HG02642 (cell line): ENCODE data around the gene WDR31.
A peak's percentile ranks its signal among the peaks of the same experiment; 100 is the strongest.
"Not testable (repeated sequence)": the region's sequence is repeated elsewhere in the genome, so short reads cannot be mapped to it uniquely, and the experiment has no call there.

Experiments used
- ATAC-seq: cut with Tn5 transposase; IDR thresholded peaks from one replicate; pipeline ENCODE4 v1.9.1; 2021; ENCODE audit warnings: mild to moderate bottlenecking; ENCODE audit not compliant: unreplicated experiment, poor library complexity

Gene WDR31

GRCh38 chr9:113368982-113369854 is 29.1 kb upstream of the WDR31 start:
- ATAC-seq, result no peak

GRCh38 chr9:113368348-113368981 is 28.4 kb upstream of the WDR31 start:
- ATAC-seq, result no peak

- not testable (repeated sequence) for ATAC-seq
Observed at GRCh38 chr9:113365652-113366051, 25.6 kb upstream of the WDR31 start.

GRCh38 chr9:113364951-113365350 is 24.9 kb upstream of the WDR31 start:
- ATAC-seq, result no peak

- ATAC-seq, result no peak
Observed at GRCh38 chr9:113363336-113363735, 23.3 kb upstream of the WDR31 start.

GRCh38 chr9:113361304-113362018 is 21.4 kb upstream of the WDR31 start:
- ATAC-seq, result no peak

GRCh38 chr9:113360242-113360842 is 20.3 kb upstream of the WDR31 start:
- ATAC-seq, result no peak

- no peak for ATAC-seq
Observed at GRCh38 chr9:113359385-113359784, 19.3 kb upstream of the WDR31 start.

GRCh38 chr9:113356686-113357292 is 16.7 kb upstream of the WDR31 start:
- ATAC-seq, result no peak

- ATAC-seq, result no peak
Observed at GRCh38 chr9:113355040-113355596, 15.0 kb upstream of the WDR31 start.

GRCh38 chr9:113352411-113352810 is 12.3 kb upstream of the WDR31 start:
- ATAC-seq, result no peak

- ATAC-seq, result no peak
Observed at GRCh38 chr9:113352006-113352405, 11.9 kb upstream of the WDR31 start.

GRCh38 chr9:113350937-113351336 is 10.9 kb upstream of the WDR31 start:
- ATAC-seq, result no peak

- peak; percentile 21 for ATAC-seq
Observed at GRCh38 chr9:113350107-113350661, 10.1 kb upstream of the WDR31 start.

- ATAC-seq, result peak; percentile 40
Observed at GRCh38 chr9:113349445-113350094, 9.5 kb upstream of the WDR31 start, which contains the start of gene BSPRY. BSPRY (plus strand) TSS chr9:113349541; CDS start chr9:113349580, 39 bp downstream.

GRCh38 chr9:113349066-113349444 is 9.0 kb upstream of the WDR31 start:
- no peak for ATAC-seq

GRCh38 chr9:113348437-113348836 is 8.4 kb upstream of the WDR31 start:
- no peak for ATAC-seq

- no peak for ATAC-seq
Observed at GRCh38 chr9:113345671-113346070, 5.6 kb upstream of the WDR31 start.

- ATAC-seq, result no peak
Observed at GRCh38 chr9:113345190-113345589, 5.1 kb upstream of the WDR31 start.
